GM12878 (cell line): ENCODE measurements around the gene FKBP14. TPM values are rescaled to one million over a fixed set of nuclear protein-coding genes. Genes with fewer than 3 reads are reported as not detected.

ENCODE experiments used
- ATAC-seq: fragments of 200-7000 bp; cut with Tn5 transposase; 3 replicates; pipeline ENCODE4 v1.9.1; 2020; ENCODE audit warnings: mild to moderate bottlenecking, moderate library complexity
- BruUV-seq: library from RNA; stranded (reverse); fragments of 400-500 nt; replicated peaks from 2 replicates; lab custom pipeline; 2021; lab: Mats Ljungman, UMichigan
- CTCF ChIA-PET: fragments of 300-600 bp; sonication (Branson Sonifier 250); formaldehyde crosslinking; extraction: SDS; loops from one replicate; lab custom pipeline; 2021; ENCODE audit warnings: inconsistent platforms; lab: Yijun Ruan, JAX
- POLR2A ChIA-PET: fragments of 350-600 bp; formaldehyde crosslinking; extraction: SDS; loops from one replicate; lab custom pipeline; 2021; ENCODE audit warnings: inconsistent platforms; lab: Charles Lee
- RAD21 ChIA-PET: fragments of 300-600 bp; sonication (Branson Sonifier 250); formaldehyde crosslinking; loops from one replicate; lab custom pipeline; 2023; ENCODE audit warnings: antibody characterized with exemption; ENCODE audit not compliant: unreplicated experiment; lab: Charles Lee
- SMC1A ChIA-PET: fragments of 300-600 bp; sonication (Branson Sonifier 250); formaldehyde crosslinking; loops from one replicate; lab custom pipeline; 2023; ENCODE audit not compliant: unreplicated experiment, uncharacterized antibody; lab: Charles Lee
- DNase-seq: peaks from one replicate; pipeline ENCODE4 v3.0.0-alpha.2; 2011; ENCODE audit warnings: low read depth, low spot score
- FAIRE-seq: peaks from 3 replicates; lab custom pipeline; 2011; peaks lifted over from hg19 to GRCh38; lab: Jason Lieb, UNC
- H2AFZ ChIP-seq: 2 replicates; pipeline ENCODE4 v1.6.0; 2011; ENCODE audit warnings: low read depth, low read length, control low read depth; ENCODE audit not compliant: control insufficient read depth
- H3K27ac ChIP-seq: 2 replicates; pipeline ENCODE4 v1.5.1; 2011; ENCODE audit warnings: control low read depth; ENCODE audit not compliant: control insufficient read depth, insufficient read depth
- H3K27me3 ChIP-seq, 2 experiments: replicated peaks in 1 of 2; 2 replicates each; pipeline versions ENCODE4 v1.6.0 to v1.6.1; 2011; ENCODE audit warnings: low read length in 1 of 2; ENCODE audit not compliant: control insufficient read depth in 2 of 2, insufficient read depth in 2 of 2
- H3K36me3 ChIP-seq, 2 experiments: 2 replicates each; pipeline ENCODE4 v1.5.1; 2011; ENCODE audit warnings: low read length in 1 of 2; ENCODE audit not compliant: control insufficient read depth in 2 of 2, insufficient read depth in 2 of 2
- H3K4me1 ChIP-seq: 2 replicates; pipeline ENCODE4 v1.6.1; 2011; ENCODE audit warnings: mild to moderate bottlenecking, low read length, moderate library complexity, mixed read lengths; ENCODE audit not compliant: control insufficient read depth, insufficient read depth
- H3K4me2 ChIP-seq: 2 replicates; pipeline ENCODE4 v1.6.0; 2011; ENCODE audit warnings: control low read depth; ENCODE audit not compliant: control insufficient read depth, insufficient read depth
- H3K4me3 ChIP-seq: fragments of 200-600 bp; sonication (generic); 2 replicates; pipeline ENCODE4 v1.5.1; 2016
- H3K79me2 ChIP-seq: 2 replicates; pipeline ENCODE4 v1.6.0; 2011; ENCODE audit warnings: low read length; ENCODE audit not compliant: control insufficient read depth, insufficient read depth
- H3K9ac ChIP-seq: 2 replicates; pipeline ENCODE4 v1.8.0; 2011; ENCODE audit warnings: low read length, control low read depth, mixed read lengths; ENCODE audit not compliant: control insufficient read depth, insufficient read depth
- H3K9me3 ChIP-seq: replicated peaks from 3 replicates; pipeline ENCODE4 v1.5.1; 2011; ENCODE audit warnings: mild to moderate bottlenecking, low read length; ENCODE audit not compliant: control insufficient read depth, insufficient read depth
- H4K20me1 ChIP-seq: 2 replicates; pipeline ENCODE4 v1.6.0; 2011; ENCODE audit not compliant: control insufficient read depth, insufficient read depth
- BCL11A ChIP-seq: IDR thresholded peaks from 2 replicates; pipeline ENCODE4 v1.6.1; 2011; ENCODE audit warnings: low read depth, low read length
- FOS ChIP-seq: IDR thresholded peaks from 3 replicates; pipeline ENCODE4 v1.6.1; 2011; ENCODE audit warnings: borderline replicate concordance; ENCODE audit not compliant: insufficient read length; ENCODE audit errors: extremely low read depth
- HCFC1 ChIP-seq: fragments of 150-350 bp; IDR thresholded peaks from 2 replicates; pipeline ENCODE4 v1.6.1; 2014; ENCODE audit warnings: low read length
- NR2C1 ChIP-seq: fragments of 450-650 bp; IDR thresholded peaks from 2 replicates; pipeline ENCODE4 v1.6.1; 2017; ENCODE audit warnings: antibody characterized with exemption, mild to moderate bottlenecking, moderate library complexity
- RB1 ChIP-seq: fragments of 450-650 bp; formaldehyde crosslinking; IDR thresholded peaks from 2 replicates; pipeline ENCODE4 v1.6.1; 2017; ENCODE audit warnings: mild to moderate bottlenecking, borderline replicate concordance
- RBBP5 ChIP-seq: fragments of 200-600 bp; sonication (generic); conservative IDR thresholded peaks from 2 replicates; pipeline ENCODE4 v1.6.1; 2016
- TAF1 ChIP-seq: IDR thresholded peaks from 2 replicates; pipeline ENCODE4 v1.6.1; 2011; ENCODE audit warnings: mild to moderate bottlenecking, low read depth, low read length, borderline replicate concordance
- WGBS: methylation state at CpG from one replicate; pipeline ENCODE4 v1.1.6; 2016; ENCODE audit warnings: low lambda C conversion rate; ENCODE audit not compliant: insufficient replicate concordance, insufficient coverage; ENCODE audit errors: missing lambda C conversion rate; 5-methylcytosine and 5-hydroxymethylcytosine counted together
- in situ Hi-C: fragments of 300-500 bp; cut with MboI; formaldehyde crosslinking; loops from 9 replicates; pipeline ENCODE4 v1.14.3; 2018; ENCODE audit warnings: mixed read lengths
- intact Hi-C: fragments of 100-400 bp; cut with micrococcal nuclease; formaldehyde crosslinking; loops from one replicate; pipeline ENCODE4 v1.14.2; 2022; ENCODE audit not compliant: unreplicated experiment
- polyA plus RNA-seq, 11 experiments: library from polyadenylated mRNA; depleted of rRNA in 4 of 11; unstranded in 6 of 11; stranded (reverse) in 5 of 11; fragments of >200 nt; fragmentation: Nextera tagmentation in 4 of 11; fragmentation: Illumina TruSeq in 1 of 11; extraction: Ambion mirVana in 4 of 11; extraction: Trizol in 1 of 11; gene quantifications; 1 replicate in 1 of 11; 2 replicates in 10 of 11; pipeline versions ENCODE4 v1.2.1 to v1.2.3, GENCODE V29; 2011 to 2016; ENCODE audit warnings: inconsistent platforms in 2 of 11, missing spikeins in 2 of 11, low read depth in 1 of 11
- total RNA-seq, 4 experiments: library from RNA; depleted of rRNA in 3 of 4; stranded (reverse); fragments of >200 nt in 3 of 4; fragmentation: Illumina TruSeq in 1 of 4; extraction: Trizol in 1 of 4; gene quantifications; 2 replicates each; pipeline versions ENCODE4 v1.2.1 to v1.2.3, GENCODE V29; 2013 to 2021
- TF ChIP-seq, protein P1 (sequence below): IDR thresholded peaks from 2 replicates; pipeline ENCODE4 v1.6.1; 2011; ENCODE audit warnings: borderline replicate concordance, low read depth, mild to moderate bottlenecking, moderate library complexity, mixed read lengths, low read length; ENCODE audit not compliant: insufficient read depth; ENCODE audit errors: extremely low read length
- TF ChIP-seq, protein P2 (sequence below): fragments of 450-650 bp; IDR thresholded peaks from 2 replicates; pipeline ENCODE4 v1.6.1; 2017; ENCODE audit warnings: low read depth, mild to moderate bottlenecking, moderate library complexity
- TF ChIP-seq, protein P3 (sequence below), 3 experiments: IDR thresholded peaks in 2 of 3; conservative IDR thresholded peaks in 1 of 3; 2 replicates each; pipeline ENCODE4 v1.5.1; 2011; ENCODE audit warnings: low read depth in 3 of 3, low read length in 3 of 3, mild to moderate bottlenecking in 3 of 3, control low read depth in 2 of 3, moderate library complexity in 2 of 3, inconsistent platforms in 1 of 3, mixed read lengths in 1 of 3; ENCODE audit not compliant: control insufficient read depth in 2 of 3, insufficient read depth in 1 of 3; ENCODE audit errors: extremely low read depth in 1 of 3
- TF ChIP-seq, protein P4 (sequence below): IDR thresholded peaks from 2 replicates; pipeline ENCODE4 v1.6.1; 2011; ENCODE audit warnings: borderline replicate concordance, low read depth, mild to moderate bottlenecking, moderate library complexity, low read length; ENCODE audit not compliant: insufficient read depth, poor library complexity, severe bottlenecking

FKBP14 gene
- total and polyA plus RNA-seq, 10 of the 15 experiments (the other 5 are each of a cell fraction or from before 2014, with no cell fraction given) = 2.7 to 8.9 (median 5.6) TPM

DNA sequence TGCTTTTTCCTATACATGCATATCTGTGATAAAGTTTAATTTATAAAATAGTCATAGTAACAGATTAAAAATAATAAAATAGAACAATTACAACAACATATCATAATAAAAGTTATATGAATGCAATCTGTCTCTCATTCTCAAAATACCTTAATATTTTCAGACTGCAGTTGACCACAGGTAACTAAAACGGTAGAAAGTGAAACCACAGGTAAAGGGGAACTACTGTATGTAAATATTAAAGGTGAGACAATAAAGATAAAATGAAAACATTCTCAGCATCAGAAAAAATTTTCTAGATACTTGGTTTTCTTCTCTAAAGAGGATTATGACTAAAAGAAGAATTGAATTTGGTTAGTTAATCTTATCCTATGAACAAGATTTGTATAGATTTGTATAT is 6.0 kb downstream of the FKBP14 start (continued):
- TF ChIP-seq, protein P1, sequence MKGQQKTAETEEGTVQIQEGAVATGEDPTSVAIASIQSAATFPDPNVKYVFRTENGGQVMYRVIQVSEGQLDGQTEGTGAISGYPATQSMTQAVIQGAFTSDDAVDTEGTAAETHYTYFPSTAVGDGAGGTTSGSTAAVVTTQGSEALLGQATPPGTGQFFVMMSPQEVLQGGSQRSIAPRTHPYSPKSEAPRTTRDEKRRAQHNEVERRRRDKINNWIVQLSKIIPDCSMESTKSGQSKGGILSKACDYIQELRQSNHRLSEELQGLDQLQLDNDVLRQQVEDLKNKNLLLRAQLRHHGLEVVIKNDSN = no peak
- TF ChIP-seq, protein P2, sequence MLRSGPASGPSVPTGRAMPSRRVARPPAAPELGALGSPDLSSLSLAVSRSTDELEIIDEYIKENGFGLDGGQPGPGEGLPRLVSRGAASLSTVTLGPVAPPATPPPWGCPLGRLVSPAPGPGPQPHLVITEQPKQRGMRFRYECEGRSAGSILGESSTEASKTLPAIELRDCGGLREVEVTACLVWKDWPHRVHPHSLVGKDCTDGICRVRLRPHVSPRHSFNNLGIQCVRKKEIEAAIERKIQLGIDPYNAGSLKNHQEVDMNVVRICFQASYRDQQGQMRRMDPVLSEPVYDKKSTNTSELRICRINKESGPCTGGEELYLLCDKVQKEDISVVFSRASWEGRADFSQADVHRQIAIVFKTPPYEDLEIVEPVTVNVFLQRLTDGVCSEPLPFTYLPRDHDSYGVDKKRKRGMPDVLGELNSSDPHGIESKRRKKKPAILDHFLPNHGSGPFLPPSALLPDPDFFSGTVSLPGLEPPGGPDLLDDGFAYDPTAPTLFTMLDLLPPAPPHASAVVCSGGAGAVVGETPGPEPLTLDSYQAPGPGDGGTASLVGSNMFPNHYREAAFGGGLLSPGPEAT = 0 out of 2 replicates have a peak, but pooled peaks have one; percentile 24

DNA sequence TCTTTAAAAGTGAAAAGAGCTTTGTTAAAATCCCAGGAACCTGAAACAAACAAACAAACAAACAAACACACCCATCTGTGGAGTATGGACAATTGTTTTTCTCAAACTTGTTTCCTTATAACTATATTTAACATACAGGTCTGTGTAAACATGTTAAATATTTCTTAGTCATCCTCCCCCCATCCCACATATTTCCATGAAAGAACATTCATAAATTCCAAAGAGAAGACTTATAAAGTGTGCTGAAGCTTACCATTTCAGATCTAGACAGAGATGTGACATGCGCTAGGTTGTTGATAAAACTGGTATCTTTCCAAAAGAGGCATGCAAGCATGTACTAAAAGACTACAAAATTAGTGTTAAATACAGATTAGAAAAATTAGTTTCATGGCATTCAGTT is 6.5 kb downstream of the FKBP14 start:
- Histone ChIP-seq H3K79me2 (peaks cover 12% of the 10 kb centered on the region), H3K27ac (no peak overlapping the region), H2AFZ (no peak overlapping the region), H4K20me1 (no peaks in the 10 kb centered on the region), H3K36me3 (peaks cover 0 to 4% of the 10 kb centered on the region in 2 experiments; a peak in 1 of 4 replicates), H3K9ac (no peak overlapping the region), H3K4me1 (peaks cover 11% of the 10 kb centered on the region), H3K9me3 (no peaks in the 10 kb centered on the region), H3K4me3 (no peak overlapping the region), H3K27me3 (no peaks in the 10 kb centered on the region), H3K4me2 (no peak overlapping the region; the same call in 1 of the 2 replicates)
- POLR2A ChIA-PET = interaction anchor here (1.1 kb wide), 1 partner anchor 32 kb away, joined by 3 read pairs; no protein-coding TSS in a partner anchor
- no TSS peak for BruUV-seq
- FAIRE-seq (no peak), DNase-seq (no peak), ATAC-seq (no peak)
- CTCF ChIA-PET = interaction anchor here (0.9 to 1.3 kb wide), 5 partner anchors 17 to 54 kb away, joined by 3 to 23 read pairs (median 4); no protein-coding TSS in a partner anchor
- in situ Hi-C loops = no loop called here
- intact Hi-C loops = no loop called here
- TF ChIP-seq HCFC1 (no peak), RB1 (no peak), RBBP5 (no peak), BCL11A (no peak), NR2C1 (no peak), TAF1 (no peak), FOS (no peak)
- TF ChIP-seq, protein P3, sequence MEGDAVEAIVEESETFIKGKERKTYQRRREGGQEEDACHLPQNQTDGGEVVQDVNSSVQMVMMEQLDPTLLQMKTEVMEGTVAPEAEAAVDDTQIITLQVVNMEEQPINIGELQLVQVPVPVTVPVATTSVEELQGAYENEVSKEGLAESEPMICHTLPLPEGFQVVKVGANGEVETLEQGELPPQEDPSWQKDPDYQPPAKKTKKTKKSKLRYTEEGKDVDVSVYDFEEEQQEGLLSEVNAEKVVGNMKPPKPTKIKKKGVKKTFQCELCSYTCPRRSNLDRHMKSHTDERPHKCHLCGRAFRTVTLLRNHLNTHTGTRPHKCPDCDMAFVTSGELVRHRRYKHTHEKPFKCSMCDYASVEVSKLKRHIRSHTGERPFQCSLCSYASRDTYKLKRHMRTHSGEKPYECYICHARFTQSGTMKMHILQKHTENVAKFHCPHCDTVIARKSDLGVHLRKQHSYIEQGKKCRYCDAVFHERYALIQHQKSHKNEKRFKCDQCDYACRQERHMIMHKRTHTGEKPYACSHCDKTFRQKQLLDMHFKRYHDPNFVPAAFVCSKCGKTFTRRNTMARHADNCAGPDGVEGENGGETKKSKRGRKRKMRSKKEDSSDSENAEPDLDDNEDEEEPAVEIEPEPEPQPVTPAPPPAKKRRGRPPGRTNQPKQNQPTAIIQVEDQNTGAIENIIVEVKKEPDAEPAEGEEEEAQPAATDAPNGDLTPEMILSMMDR (IDR thresholded peaks at IDR 0.05 in 2 of 3, conservative IDR thresholded peaks at IDR 0.05 in 1 of 3; ENCODE audit: control insufficient read depth in 2 of 3, extremely low read depth in 1 of 3, insufficient read depth in 1 of 3, low read depth in 3 of 3, low read length in 3 of 3) = no peak
- TF ChIP-seq, protein P4, sequence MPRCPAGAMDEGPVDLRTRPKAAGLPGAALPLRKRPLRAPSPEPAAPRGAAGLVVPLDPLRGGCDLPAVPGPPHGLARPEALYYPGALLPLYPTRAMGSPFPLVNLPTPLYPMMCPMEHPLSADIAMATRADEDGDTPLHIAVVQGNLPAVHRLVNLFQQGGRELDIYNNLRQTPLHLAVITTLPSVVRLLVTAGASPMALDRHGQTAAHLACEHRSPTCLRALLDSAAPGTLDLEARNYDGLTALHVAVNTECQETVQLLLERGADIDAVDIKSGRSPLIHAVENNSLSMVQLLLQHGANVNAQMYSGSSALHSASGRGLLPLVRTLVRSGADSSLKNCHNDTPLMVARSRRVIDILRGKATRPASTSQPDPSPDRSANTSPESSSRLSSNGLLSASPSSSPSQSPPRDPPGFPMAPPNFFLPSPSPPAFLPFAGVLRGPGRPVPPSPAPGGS = no peak
- 100% methylated on average over 1 of the region's 1 CpG for WGBS
- SMC1A ChIA-PET = interaction anchor here (0.7 to 1.6 kb wide), 4 partner anchors 10 to 152 kb away, joined by 3 to 14 read pairs (median 4); no protein-coding TSS in a partner anchor
- RAD21 ChIA-PET = interaction anchor here (0.9 to 1.4 kb wide), 2 partner anchors 16 to 42 kb away, joined by 3 to 6 read pairs; no protein-coding TSS in a partner anchor
